ENCODE results near the gene POLG2. TPM values are rescaled to one million over a fixed set of nuclear protein-coding genes. Genes with fewer than 3 reads are reported as not detected.
A peak's percentile ranks its signal among the peaks of the same experiment; 100 is the strongest.

Gene POLG2
- total and polyA plus RNA-seq, 9 of the 15 experiments (the other 6 are each of a cell fraction or from before 2014, with no cell fraction given), result 13.4 to 44.8 (median 37.0) TPM

GRCh38 chr17:64505340-64506200 lies 8.7 kb upstream of the POLG2 start (continued):
- no peak for TF ChIP-seq ZNF174 (CRISPR knock-in tag; IDR thresholded peaks at IDR 0.05)
- TF ChIP-seq MAX (CRISPR knock-in tag; IDR thresholded peaks at IDR 0.05), result peak; percentile 59; the same call in 1 of the 2 replicates
- TF ChIP-seq ZKSCAN8 (CRISPR knock-in tag; IDR thresholded peaks at IDR 0.05), result no peak
- no peak for TF ChIP-seq TAL1 (IDR thresholded peaks at IDR 0.05)
- TF ChIP-seq XRCC3 (IDR thresholded peaks at IDR 0.05), result no peak
- no peak for TF ChIP-seq BDP1 (IDR thresholded peaks at IDR 0.05; ENCODE audit: insufficient read depth, insufficient read length)
- TF ChIP-seq ZNF277 (CRISPR knock-in tag; IDR thresholded peaks at IDR 0.05; ENCODE audit: borderline replicate concordance), result no peak
- TF ChIP-seq SREBF2 (CRISPR knock-in tag; IDR thresholded peaks at IDR 0.05), result no peak
- no peak for TF ChIP-seq POU5F1 (IDR thresholded peaks at IDR 0.05; ENCODE audit: borderline replicate concordance, low read depth, low read length, partially characterized antibody)
- TF ChIP-seq NFYB (IDR thresholded peaks at IDR 0.05; ENCODE audit: extremely low read depth, insufficient read length), result no peak
- TF ChIP-seq ZBTB40 (IDR thresholded peaks at IDR 0.05), result 0 out of 2 replicates have a peak, but pooled peaks have one; percentile 12
- no peak for TF ChIP-seq ZBTB40 (CRISPR knock-in tag; IDR thresholded peaks at IDR 0.05)
- peak; percentile 60; the same call in 1 of the 2 replicates for TF ChIP-seq THRAP3 (IDR thresholded peaks at IDR 0.05; ENCODE audit: borderline replicate concordance)
- peak in 1 of 2 experiments; percentile 13; a peak in 1 of 4 replicates for TF ChIP-seq HDAC1 (IDR thresholded peaks at IDR 0.05)
- TF ChIP-seq SMARCA5 (IDR thresholded peaks at IDR 0.05), result no peak
- TF ChIP-seq ARHGAP35 (IDR thresholded peaks at IDR 0.05; ENCODE audit: partially characterized antibody), result no peak
- TF ChIP-seq TCF7 (IDR thresholded peaks at IDR 0.05; ENCODE audit: borderline replicate concordance), result no peak; the same call in 1 of the 2 replicates
- no peak for TF ChIP-seq ZNF134 (CRISPR knock-in tag; conservative IDR thresholded peaks at IDR 0.05)
- TF ChIP-seq TBL1XR1 (IDR thresholded peaks at IDR 0.05; ENCODE audit: low read length in 2 of 2), result 0 out of 4 replicates have a peak, but pooled peaks of 1 of the 2 experiments have one; percentile 47
